Omental fat pad (tissue), 4 donors: ENCODE data around the gene TMEFF2. TPM values are rescaled to one million over a fixed set of nuclear protein-coding genes. Genes with fewer than 3 reads are reported as not detected.
A peak's percentile ranks its signal among the peaks of the same experiment; 100 is the strongest.
"Not testable (repeated sequence)": the region's sequence is repeated elsewhere in the genome, so short reads cannot be mapped to it uniquely, and the experiment has no call there.

Experiments used
- ATAC-seq: fragments of 150-250 bp; one replicate; pipeline ENCODE4 v1.9.1; 2016; ENCODE audit warnings: mild to moderate bottlenecking, moderate library complexity; ENCODE audit not compliant: low FRiP score
- DNase-seq: peaks from one replicate; pipeline ENCODE4 v3.0.0-alpha.2; 2019; ENCODE audit warnings: low spot score
- CTCF ChIP-seq, 3 donors: fragments of 450-650 bp; IDR thresholded peaks; one replicate each; pipeline ENCODE4 v1.5.1; 2016 to 2017; ENCODE audit warnings: antibody characterized with exemption in 3 of 3, mild to moderate bottlenecking in 3 of 3, moderate library complexity in 2 of 3
- total RNA-seq, 4 donors: library from RNA; depleted of rRNA; stranded (reverse); fragments of >200 nt; gene quantifications; one replicate each; pipeline ENCODE4 v1.1.0, GENCODE V29; 2016

The TMEFF2 gene
- total RNA-seq, 4 donors from 2014 or later = not detected

GRCh38 chr2:192123847-192124246 is 70.9 kb downstream of the TMEFF2 start:
- DNase-seq = no peak
- no peak for TF ChIP-seq CTCF (IDR thresholded peaks at IDR 0.05)
- peak; percentile 83 for ATAC-seq

GRCh38 chr2:192122946-192123345 is 71.8 kb downstream of the TMEFF2 start:
- TF ChIP-seq CTCF (IDR thresholded peaks at IDR 0.05) = no peak
- DNase-seq (no peak), ATAC-seq (no peak)

GRCh38 chr2:192122141-192122540 is 72.6 kb downstream of the TMEFF2 start:
- ATAC-seq (no peak), DNase-seq (no peak)
- no peak for TF ChIP-seq CTCF (IDR thresholded peaks at IDR 0.05)

- no peak for DNase-seq
- ATAC-seq = no peak
- TF ChIP-seq CTCF (IDR thresholded peaks at IDR 0.05) = no peak
Measured at GRCh38 chr2:192119536-192119935, 75.2 kb downstream of the TMEFF2 start.

GRCh38 chr2:192117705-192118104 is 77.0 kb downstream of the TMEFF2 start:
- TF ChIP-seq CTCF (IDR thresholded peaks at IDR 0.05) = no peak
- DNase-seq (no peak), ATAC-seq (no peak)

- not testable (repeated sequence) for ATAC-seq, DNase-seq
Measured at GRCh38 chr2:192111536-192111935, 83.2 kb downstream of the TMEFF2 start.

- ATAC-seq (no peak), DNase-seq (no peak)
- no peak for TF ChIP-seq CTCF (IDR thresholded peaks at IDR 0.05)
Measured at GRCh38 chr2:192099742-192100141, 95.0 kb downstream of the TMEFF2 start.
